Activated T-helper 9 cell treated with anti-CD3 and anti-CD28 coated beads, Interleukin-2, amount 50 U/mL, for 16 hours (primary cell): Measurements from ENCODE around the gene SSU72.
"Not testable (repeated sequence)": the region's sequence is repeated elsewhere in the genome, so short reads cannot be mapped to it uniquely, and the experiment has no call there.

Experiments
- DNase-seq: peaks from one replicate; pipeline ENCODE4 v3.0.0-alpha.2; 2020; ENCODE audit warnings: low read depth

SSU72 gene

GRCh38 chr1:1526476-1526875 lies 48.2 kb downstream of the SSU72 start:
- DNase-seq, result not testable (repeated sequence)

- not testable (repeated sequence) for DNase-seq
Observed at GRCh38 chr1:1524750-1525383, 49.8 kb downstream of the SSU72 start.

- not testable (repeated sequence) for DNase-seq
Observed at GRCh38 chr1:1523651-1524050, 51.0 kb downstream of the SSU72 start.

GRCh38 chr1:1523226-1523625 lies 51.4 kb downstream of the SSU72 start:
- DNase-seq, result not testable (repeated sequence)

GRCh38 chr1:1522536-1522935 lies 52.1 kb downstream of the SSU72 start:
- not testable (repeated sequence) for DNase-seq

- no peak for DNase-seq
Observed at GRCh38 chr1:1521331-1521730, 53.3 kb downstream of the SSU72 start.

- DNase-seq, result not testable (repeated sequence)
Observed at GRCh38 chr1:1519805-1520505, 54.7 kb downstream of the SSU72 start.

GRCh38 chr1:1518621-1519007 lies 56.0 kb downstream of the SSU72 start:
- not testable (repeated sequence) for DNase-seq

GRCh38 chr1:1517973-1518620 lies 56.6 kb downstream of the SSU72 start:
- DNase-seq, result no peak

- DNase-seq, result not testable (repeated sequence)
Observed at GRCh38 chr1:1516923-1517322, 57.7 kb downstream of the SSU72 start.

- not testable (repeated sequence) for DNase-seq
Observed at GRCh38 chr1:1514376-1514775, 60.3 kb downstream of the SSU72 start.

GRCh38 chr1:1513675-1514074 lies 61.0 kb downstream of the SSU72 start:
- not testable (repeated sequence) for DNase-seq

GRCh38 chr1:1512425-1512824 lies 62.2 kb downstream of the SSU72 start:
- not testable (repeated sequence) for DNase-seq

GRCh38 chr1:1511533-1512285 lies 63.0 kb downstream of the SSU72 start, which contains the start of gene ATAD3A:
Gene ATAD3A (plus strand): TSS chr1:1512162. CDS start chr1:1512269, 107 bp downstream.
- DNase-seq, result peak; percentile 95

- no peak for DNase-seq
Observed at GRCh38 chr1:1510912-1511532, 63.6 kb downstream of the SSU72 start.

GRCh38 chr1:1509465-1509850 lies 65.2 kb downstream of the SSU72 start:
- not testable (repeated sequence) for DNase-seq

- DNase-seq, result not testable (repeated sequence)
Observed at GRCh38 chr1:1508775-1509464, 65.7 kb downstream of the SSU72 start.

- DNase-seq, result no peak
Observed at GRCh38 chr1:1507305-1507704, 67.4 kb downstream of the SSU72 start.

GRCh38 chr1:1505801-1506200 lies 68.9 kb downstream of the SSU72 start:
- not testable (repeated sequence) for DNase-seq

- DNase-seq, result not testable (repeated sequence)
Observed at GRCh38 chr1:1505366-1505798, 69.3 kb downstream of the SSU72 start.

- DNase-seq, result peak; percentile 46
Observed at GRCh38 chr1:1504777-1505365, 69.8 kb downstream of the SSU72 start.
